Pancreas (tissue), 10 donors: ENCODE measurements around the gene ME3. TPM values are rescaled to one million over a fixed set of nuclear protein-coding genes. Genes with fewer than 3 reads are reported as not detected.
A peak's percentile ranks its signal among the peaks of the same experiment; 100 is the strongest.

Experiments used
- ATAC-seq, 4 donors: fragments of 200-7000 bp; cut with Tn5 transposase; one replicate each; pipeline versions ENCODE4 v1.8.0 to v1.9.1; 2020; ENCODE audit warnings: mild to moderate bottlenecking in 4 of 4, moderate library complexity in 4 of 4
- DNase-seq, 6 donors: peaks; one replicate each; pipeline ENCODE4 v3.0.0-alpha.2; 2020
- FAIRE-seq: peaks from 2 replicates; lab custom pipeline; 2012; peaks lifted over from hg19 to GRCh38; lab: Jason Lieb, UNC
- H3K27ac ChIP-seq, 4 donors: fragments of 200-600 bp; sonication (generic); 1 replicate in 3 of 4; 2 replicates in 1 of 4; pipeline versions ENCODE4 v1.5.0 to v1.8.0; 2020
- H3K27me3 ChIP-seq, 4 donors: fragments of 200-600 bp; one replicate each; pipeline ENCODE4 v1.8.0; 2021
- H3K36me3 ChIP-seq, 3 donors: fragments of 200-600 bp; sonication (generic) in 1 of 3; one replicate each; pipeline versions ENCODE4 v1.5.0 to v1.8.0; 2020 to 2021
- H3K4me1 ChIP-seq, 3 donors: fragments of 200-600 bp; one replicate each; pipeline ENCODE4 v1.8.0; 2021
- H3K4me3 ChIP-seq, 4 donors: fragments of 200-600 bp; sonication (generic) in 2 of 4; one replicate each; pipeline versions ENCODE4 v1.5.0 to v1.8.0; 2020 to 2021
- H3K9me3 ChIP-seq, 4 donors: fragments of 200-600 bp; one replicate each; pipeline ENCODE4 v1.8.0; 2021
- CTCF ChIP-seq, 4 donors: fragments of 200-600 bp; sonication (generic) in 3 of 4; IDR thresholded peaks; one replicate each; pipeline versions ENCODE4 v1.5.0 to v1.8.0; 2021; ENCODE audit warnings: antibody characterized with exemption in 4 of 4
- WGBS, 2 donors: extraction: QIAGEN DNeasy Blood & Tissue Kit; methylation state at CpG; one replicate each; pipeline ENCODE4 v1.1.7; 2013; 5-methylcytosine and 5-hydroxymethylcytosine counted together
- intact Hi-C, 3 donors: fragments of 100-400 bp; cut with DNase I; formaldehyde crosslinking; loops; one replicate each; pipeline versions ENCODE4 v1.11.1 to v1.14.2; 2022
- polyA plus RNA-seq, 2 donors: library from polyadenylated mRNA; stranded (reverse); fragments of 200-250 nt; gene quantifications; one replicate each; pipeline ENCODE4 v1.2.3, GENCODE V29; 2013
- total RNA-seq, 6 donors: library from RNA; stranded (reverse); fragmentation: NEBNext Ultra II Directional in 4 of 6; extraction: Animal tissue kit (Norgen Biotek cat#: 25700) in 4 of 6; gene quantifications; one replicate each; pipeline versions ENCODE4 v1.2.1 to v1.2.4, GENCODE V29; 2021 to 2023
- donor health status: healthy with polysubstance abuse.
- donor health status: DM: no; HTN: no; CAD: no; lungs with moderate emphysema.
- donor health status: DM: no; HTN: no; CAD: no.
- donor health status: control.
- donor health status: control.
- donor health status: Bipolar disorder and iron deficiency.
- donor health status: DM: yes; HTN: yes; CAD: no.
- donor health status: DM: no; HTN: no; CAD: no.
- donor health status: DM: no; HTN: no; CAD: no.
- donor health status: DM: yes; HTN: yes; CAD: no.

ME3 gene
- total and polyA plus RNA-seq, 8 donors, result 6.5 to 38.8 (median 13.2) TPM

GRCh38 chr11:86588566-86589090 lies 83.8 kb downstream of the ME3 start:
- H3K4me1 ChIP-seq, result peaks cover 0 to 12% (median 9%) of the 10 kb centered on the region in 3 donors
- intact Hi-C loops, result no loop called here
- 88 to 89% methylated on average over 2 of the region's 2 CpGs for WGBS, 2 donors
- no peaks in the 10 kb centered on the region for H3K36me3 ChIP-seq
- H3K27ac ChIP-seq, result no peak overlapping the region
- FAIRE-seq (no peak), ATAC-seq (no peak), DNase-seq (no peak)
- H3K9me3 ChIP-seq, result no peaks in the 10 kb centered on the region
- no peaks in the 10 kb centered on the region for H3K27me3 ChIP-seq
- no peak for TF ChIP-seq CTCF (IDR thresholded peaks at IDR 0.05)
- H3K4me3 ChIP-seq, result no peak overlapping the region

GRCh38 chr11:86587264-86588193 lies 84.9 kb downstream of the ME3 start:
- H3K4me1 ChIP-seq, result peaks cover 0 to 3% (median 1%) of the 10 kb centered on the region in 3 donors
- TF ChIP-seq CTCF (IDR thresholded peaks at IDR 0.05), result no peak
- DNase-seq (no peak), FAIRE-seq (no peak), ATAC-seq (no peak)
- H3K4me3 ChIP-seq, result no peak overlapping the region
- no peak overlapping the region for H3K27ac ChIP-seq
- no peaks in the 10 kb centered on the region for H3K36me3 ChIP-seq
- intact Hi-C loops, result no loop called here
- no peaks in the 10 kb centered on the region for H3K27me3 ChIP-seq
- H3K9me3 ChIP-seq, result no peaks in the 10 kb centered on the region
- 91 to 95% methylated on average over 6 of the region's 6 CpGs for WGBS, 2 donors

DNA sequence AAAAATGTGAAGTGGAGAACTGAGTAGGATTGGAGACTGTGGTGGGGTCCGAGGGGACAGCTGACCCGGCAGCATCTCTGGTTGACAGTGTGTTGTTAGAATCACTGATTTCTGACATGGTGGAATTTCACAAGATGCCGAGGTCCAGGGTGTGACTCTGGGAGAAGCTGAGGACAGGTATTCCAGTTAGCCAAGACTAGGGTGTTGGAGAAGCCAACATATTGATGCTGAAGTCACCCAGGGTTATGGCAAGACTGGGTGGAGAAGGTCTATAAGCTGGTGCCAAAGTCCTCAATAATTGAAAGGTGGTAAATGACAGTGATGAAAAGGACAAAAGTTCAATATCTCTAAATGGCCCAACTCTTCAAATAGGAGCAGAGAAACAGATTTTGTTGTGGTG lies 86.1 kb downstream of the ME3 start:
- DNase-seq (no peak), ATAC-seq (no peak), FAIRE-seq (no peak)
- Histone ChIP-seq H3K4me1 (peaks cover 0 to 4% (median 0%) of the 10 kb centered on the region in 3 donors), H3K9me3 (no peaks in the 10 kb centered on the region), H3K36me3 (no peaks in the 10 kb centered on the region), H3K4me3 (no peak overlapping the region), H3K27ac (no peak overlapping the region), H3K27me3 (no peaks in the 10 kb centered on the region)
- intact Hi-C loops, result no loop called here
- 96 to 97% methylated on average over 3 of the region's 3 CpGs for WGBS, 2 donors
- no peak for TF ChIP-seq CTCF (IDR thresholded peaks at IDR 0.05)

DNA sequence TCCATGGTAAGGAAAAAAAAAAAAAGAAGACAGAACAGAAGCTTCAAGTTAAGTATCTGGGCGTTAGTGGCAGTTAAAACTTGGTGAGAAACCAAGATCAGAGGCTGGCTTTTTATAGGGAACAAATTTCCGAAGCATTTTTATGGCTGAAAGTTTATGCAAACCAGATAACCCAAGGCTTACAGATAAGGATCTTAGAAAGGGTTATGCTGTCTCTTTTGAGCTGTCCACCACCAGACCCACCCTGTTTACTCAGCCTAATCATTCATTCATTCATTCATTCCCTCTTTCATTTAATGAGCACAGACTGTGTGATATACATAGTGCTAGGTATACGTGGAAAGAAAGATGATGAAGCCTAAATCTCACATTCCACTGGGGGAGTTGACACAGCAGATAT lies 89.5 kb downstream of the ME3 start:
- Histone ChIP-seq H3K4me1 (peaks cover 7 to 13% (median 12%) of the 10 kb centered on the region in 3 donors), H3K27ac (no peak overlapping the region), H3K27me3 (no peaks in the 10 kb centered on the region), H3K4me3 (no peak overlapping the region), H3K36me3 (no peaks in the 10 kb centered on the region), H3K9me3 (no peaks in the 10 kb centered on the region)
- DNase-seq (no peak), FAIRE-seq (peak; percentile 57), ATAC-seq (no peak)
- intact Hi-C loops, result no loop called here
- TF ChIP-seq CTCF (IDR thresholded peaks at IDR 0.05), result no peak
- 63 to 75% methylated on average over 3 of the region's 3 CpGs for WGBS, 2 donors

DNA sequence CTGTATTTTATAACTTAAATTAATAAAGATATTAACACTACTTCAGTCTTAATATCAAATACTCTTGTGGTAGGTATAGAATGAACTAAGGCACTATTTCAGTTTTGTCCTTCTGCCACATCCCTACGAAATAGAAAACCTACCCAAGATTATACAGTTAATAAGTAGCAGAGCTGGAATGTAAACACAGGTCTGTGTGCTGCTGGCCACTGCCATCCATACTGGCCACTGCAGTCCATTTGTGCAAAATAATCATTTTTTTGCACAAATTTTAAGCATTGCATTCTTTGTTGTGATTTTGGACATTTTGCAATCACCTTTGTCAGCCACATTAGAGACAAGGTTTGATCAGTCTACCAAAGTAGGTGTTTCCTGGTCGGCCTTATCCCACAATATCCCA lies 91.9 kb downstream of the ME3 start:
- Histone ChIP-seq H3K27me3 (no peaks in the 10 kb centered on the region), H3K36me3 (no peaks in the 10 kb centered on the region), H3K4me3 (no peak overlapping the region), H3K27ac (no peak overlapping the region), H3K9me3 (no peaks in the 10 kb centered on the region), H3K4me1 (peaks cover 7 to 13% (median 12%) of the 10 kb centered on the region in 3 donors)
- DNase-seq (no peak), FAIRE-seq (no peak), ATAC-seq (peak in 3 of 4 donors; percentile 46 to 78 (median 73))
- intact Hi-C loops, result no loop called here
- TF ChIP-seq CTCF (IDR thresholded peaks at IDR 0.05), result no peak
- WGBS, 2 donors, result 16 to 36% methylated on average over 2 of the region's 2 CpGs
